Measurements from ENCODE around the gene PCDH15. TPM values are rescaled to one million over a fixed set of nuclear protein-coding genes. Genes with fewer than 3 reads are reported as not detected.

The PCDH15 gene
- total RNA-seq, 2 experiments from 2014 or later, result not detected

DNA sequence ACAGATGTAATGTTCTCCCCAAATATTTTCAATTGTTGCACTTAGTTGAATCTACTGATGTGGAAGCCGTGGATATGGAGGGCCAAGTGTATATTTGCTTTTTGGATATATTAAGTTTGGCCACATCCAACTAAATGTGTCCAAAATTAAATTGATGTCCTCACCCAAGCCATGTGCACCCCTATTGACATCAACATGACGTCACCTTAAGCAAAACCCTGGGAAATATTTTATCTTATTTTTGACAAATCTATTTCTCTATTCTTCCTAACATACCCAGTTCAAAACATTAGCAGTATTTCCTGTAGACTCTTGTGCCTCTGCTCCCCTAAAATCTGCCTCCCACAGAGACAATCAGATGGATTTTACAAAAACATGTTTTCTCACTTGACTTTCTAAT, 652.5 kb downstream of the PCDH15 start:
- ATAC-seq (ENCODE audit: poor library complexity) (no peak), DNase-seq (no peak)
- TF ChIP-seq, protein P1, sequence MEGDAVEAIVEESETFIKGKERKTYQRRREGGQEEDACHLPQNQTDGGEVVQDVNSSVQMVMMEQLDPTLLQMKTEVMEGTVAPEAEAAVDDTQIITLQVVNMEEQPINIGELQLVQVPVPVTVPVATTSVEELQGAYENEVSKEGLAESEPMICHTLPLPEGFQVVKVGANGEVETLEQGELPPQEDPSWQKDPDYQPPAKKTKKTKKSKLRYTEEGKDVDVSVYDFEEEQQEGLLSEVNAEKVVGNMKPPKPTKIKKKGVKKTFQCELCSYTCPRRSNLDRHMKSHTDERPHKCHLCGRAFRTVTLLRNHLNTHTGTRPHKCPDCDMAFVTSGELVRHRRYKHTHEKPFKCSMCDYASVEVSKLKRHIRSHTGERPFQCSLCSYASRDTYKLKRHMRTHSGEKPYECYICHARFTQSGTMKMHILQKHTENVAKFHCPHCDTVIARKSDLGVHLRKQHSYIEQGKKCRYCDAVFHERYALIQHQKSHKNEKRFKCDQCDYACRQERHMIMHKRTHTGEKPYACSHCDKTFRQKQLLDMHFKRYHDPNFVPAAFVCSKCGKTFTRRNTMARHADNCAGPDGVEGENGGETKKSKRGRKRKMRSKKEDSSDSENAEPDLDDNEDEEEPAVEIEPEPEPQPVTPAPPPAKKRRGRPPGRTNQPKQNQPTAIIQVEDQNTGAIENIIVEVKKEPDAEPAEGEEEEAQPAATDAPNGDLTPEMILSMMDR (IDR thresholded peaks at IDR 0.05), result no peak
- CTCF ChIA-PET, result no interaction called here
- H3K4me1 ChIP-seq (ENCODE audit: insufficient read depth, low read length), result no peaks in the 10 kb centered on the region
- POLR2A ChIA-PET, result no interaction called here
- Mint-ChIP-seq H3K9me3 (no peaks in the 10 kb centered on the region), H3K27me3 (no peaks in the 10 kb centered on the region), H3K27ac (no peak overlapping the region), H3K4me1 (ENCODE audit: low read depth) (no peaks in the 10 kb centered on the region), H3K4me3 (no peak overlapping the region), H3K36me3 (ENCODE audit: low read depth) (no peaks in the 10 kb centered on the region)
- intact Hi-C loops (cut with DNase I, micrococcal nuclease), result no loop called here
- no peaks in the 10 kb centered on the region for H3K36me3 ChIP-seq (ENCODE audit: insufficient read depth, low read length)
- no peaks in the 10 kb centered on the region for H3K27me3 ChIP-seq (ENCODE audit: control insufficient read depth in 1 of 2, insufficient read depth in 2 of 2, low read length in 2 of 2)
- peaks cover 0 to 4% of the 10 kb centered on the region in 2 experiments for H3K9me3 ChIP-seq (ENCODE audit: control insufficient read depth in 1 of 2, insufficient read depth in 1 of 2, low read length in 2 of 2)
- no peak overlapping the region for H3K4me3 ChIP-seq (ENCODE audit: low read length)
- no peak overlapping the region for H3K27ac ChIP-seq (ENCODE audit: low read depth in 1 of 2, low read length in 2 of 2)

DNA sequence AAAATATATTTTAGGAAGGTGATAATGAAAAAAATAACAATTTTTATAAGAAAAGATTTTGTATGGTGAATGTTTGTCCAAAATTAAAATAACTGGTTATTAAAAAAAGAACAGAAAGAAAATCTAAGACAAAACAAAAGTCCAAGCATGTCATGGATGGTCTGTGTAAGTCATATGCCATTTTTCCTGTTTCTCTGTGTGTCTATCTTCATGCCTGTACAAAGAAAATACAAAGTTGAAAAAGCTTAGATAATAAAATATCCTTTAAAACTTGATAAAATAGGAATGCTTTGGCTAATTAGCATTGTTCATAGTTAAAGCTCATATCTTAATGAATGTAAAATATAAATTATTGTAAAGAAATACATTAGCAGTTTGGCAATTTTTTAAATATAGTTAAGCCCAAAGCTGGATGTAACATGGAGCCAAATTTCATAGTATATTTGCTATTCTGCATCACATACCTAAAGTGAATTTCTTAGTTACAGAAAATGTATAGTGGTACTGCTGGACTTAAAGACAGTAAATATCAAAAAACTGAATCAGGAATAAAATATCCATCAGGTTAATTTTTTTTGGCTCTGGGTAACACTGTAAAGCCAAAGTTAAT, 661.1 kb downstream of the PCDH15 start:
- Mint-ChIP-seq H3K36me3 (ENCODE audit: low read depth) (no peaks in the 10 kb centered on the region), H3K4me3 (no peak overlapping the region), H3K9me3 (peaks cover 14% of the 10 kb centered on the region), H3K27me3 (no peaks in the 10 kb centered on the region), H3K27ac (no peak overlapping the region), H3K4me1 (ENCODE audit: low read depth) (no peaks in the 10 kb centered on the region)
- TF ChIP-seq, protein P1 (IDR thresholded peaks at IDR 0.05), result no peak
- DNase-seq, result no peak
- CTCF ChIA-PET, result no interaction called here
- no peak overlapping the region for H3K27ac ChIP-seq (ENCODE audit: low read depth in 1 of 2, low read length in 2 of 2)
- POLR2A ChIA-PET, result no interaction called here
- H3K27me3 ChIP-seq (ENCODE audit: control insufficient read depth in 1 of 2, insufficient read depth in 2 of 2, low read length in 2 of 2), result no peaks in the 10 kb centered on the region
- H3K9me3 ChIP-seq (ENCODE audit: control insufficient read depth in 1 of 2, insufficient read depth in 1 of 2, low read length in 2 of 2), result peaks cover 6 to 14% of the 10 kb centered on the region in 2 experiments
- intact Hi-C loops (cut with DNase I, micrococcal nuclease), result no loop called here
- H3K4me1 ChIP-seq (ENCODE audit: insufficient read depth, low read length), result no peaks in the 10 kb centered on the region
- H3K4me3 ChIP-seq (ENCODE audit: low read length), result no peak overlapping the region
- no peaks in the 10 kb centered on the region for H3K36me3 ChIP-seq (ENCODE audit: insufficient read depth, low read length)
- ATAC-seq (ENCODE audit: poor library complexity), result no peak

DNA sequence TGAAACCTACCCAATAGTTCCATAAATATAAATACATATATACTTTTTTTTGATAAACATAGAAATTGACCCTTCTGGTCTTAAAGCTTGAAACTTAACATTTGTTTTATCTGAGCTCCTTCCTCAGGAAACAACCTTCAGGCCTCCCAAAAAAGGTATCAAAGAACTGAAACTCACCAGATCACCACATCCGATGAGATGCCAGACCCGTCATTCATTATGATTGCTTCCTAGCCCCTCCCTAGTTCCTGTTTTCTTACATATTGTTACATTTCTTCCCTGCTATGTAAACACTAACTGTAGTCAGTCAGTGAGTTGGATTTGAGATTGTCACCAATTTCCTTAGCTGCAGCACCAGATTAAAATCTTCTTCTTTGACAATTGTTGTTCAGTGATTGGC, 663.6 kb downstream of the PCDH15 start:
- TF ChIP-seq, protein P1 (IDR thresholded peaks at IDR 0.05), result no peak
- CTCF ChIA-PET, result no interaction called here
- H3K9me3 ChIP-seq (ENCODE audit: control insufficient read depth in 1 of 2, insufficient read depth in 1 of 2, low read length in 2 of 2), result peaks cover 6 to 14% of the 10 kb centered on the region in 2 experiments
- intact Hi-C loops (cut with DNase I, micrococcal nuclease), result no loop called here
- Mint-ChIP-seq H3K4me3 (no peak overlapping the region), H3K4me1 (ENCODE audit: low read depth) (no peaks in the 10 kb centered on the region), H3K36me3 (ENCODE audit: low read depth) (no peaks in the 10 kb centered on the region), H3K9me3 (peaks cover 22% of the 10 kb centered on the region), H3K27ac (no peak overlapping the region), H3K27me3 (no peaks in the 10 kb centered on the region)
- no peaks in the 10 kb centered on the region for H3K4me1 ChIP-seq (ENCODE audit: insufficient read depth, low read length)
- no peaks in the 10 kb centered on the region for H3K36me3 ChIP-seq (ENCODE audit: insufficient read depth, low read length)
- POLR2A ChIA-PET, result no interaction called here
- H3K27me3 ChIP-seq (ENCODE audit: control insufficient read depth in 1 of 2, insufficient read depth in 2 of 2, low read length in 2 of 2), result no peaks in the 10 kb centered on the region
- no peak overlapping the region for H3K27ac ChIP-seq (ENCODE audit: low read depth in 1 of 2, low read length in 2 of 2)
- ATAC-seq (ENCODE audit: poor library complexity), result no peak
- H3K4me3 ChIP-seq (ENCODE audit: low read length), result no peak overlapping the region
- DNase-seq, result no peak

Measured in CD4-positive, alpha-beta T cell (primary cell).